Measurements from ENCODE around the gene PRKCZ. TPM values are rescaled to one million over a fixed set of nuclear protein-coding genes. Genes with fewer than 3 reads are reported as not detected.

Gene PRKCZ
- total and polyA plus RNA-seq, 12 donors = 8.4 to 18.4 (median 14.5) TPM

- TF ChIP-seq CTCF (IDR thresholded peaks at IDR 0.05) = no peak
- Histone ChIP-seq H3K27ac (no peak overlapping the region), H3K27me3 (no peaks in the 10 kb centered on the region), H3K4me3 (no peak overlapping the region), H3K9me3 (no peaks in the 10 kb centered on the region), H3K36me3 (peaks cover 0 to 20% (median 0%) of the 10 kb centered on the region in 9 donors), H3K4me1 (peaks cover 7 to 22% (median 15%) of the 10 kb centered on the region in 9 donors)
- no peak for DNase-seq
- WGBS, 2 donors = 94% methylated on average over 38 of the region's 38 CpGs
- intact Hi-C loops (cut with DNase I) = loop anchor here in 1 of 10 donors (10.0 kb wide), 1 partner anchor 51 kb away; no protein-coding TSS in a partner anchor
- no peak for ATAC-seq
Observed at GRCh38 chr1:2185880-2186855, 136.0 kb downstream of the PRKCZ start.

GRCh38 chr1:2186901-2187300, 136.7 kb downstream of the PRKCZ start:
- DNase-seq (no peak), ATAC-seq (no peak)
- intact Hi-C loops (cut with DNase I) = loop anchor here in 1 of 10 donors (10.0 kb wide), 1 partner anchor 52 kb away; no protein-coding TSS in a partner anchor

GRCh38 chr1:2187619-2188018, 137.4 kb downstream of the PRKCZ start:
- H3K27me3 ChIP-seq = no peaks in the 10 kb centered on the region
- no peak overlapping the region for H3K27ac ChIP-seq
- no peak for TF ChIP-seq CTCF (IDR thresholded peaks at IDR 0.05)
- H3K36me3 ChIP-seq = peaks cover 0 to 20% (median 0%) of the 10 kb centered on the region in 9 donors
- no peak overlapping the region for H3K4me3 ChIP-seq
- ATAC-seq (no peak), DNase-seq (no peak)
- H3K4me1 ChIP-seq = peaks cover 14 to 36% (median 27%) of the 10 kb centered on the region in 9 donors
- no peaks in the 10 kb centered on the region for H3K9me3 ChIP-seq
- intact Hi-C loops (cut with DNase I) = loop anchor here in 1 of 10 donors (10.0 kb wide), 1 partner anchor 53 kb away; no protein-coding TSS in a partner anchor
- WGBS, 2 donors = 73 to 84% methylated on average over 13 of the region's 13 CpGs

More at GRCh38 chr1:2186901-2187300, 136.7 kb downstream of the PRKCZ start:
- Histone ChIP-seq H3K4me3 (no peak overlapping the region), H3K27ac (no peak overlapping the region), H3K36me3 (peaks cover 0 to 20% (median 0%) of the 10 kb centered on the region in 9 donors), H3K27me3 (no peaks in the 10 kb centered on the region), H3K4me1 (peaks cover 10 to 29% (median 21%) of the 10 kb centered on the region in 9 donors), H3K9me3 (no peaks in the 10 kb centered on the region)
- 91% methylated on average over 9 of the region's 9 CpGs for WGBS, 2 donors
- TF ChIP-seq CTCF (IDR thresholded peaks at IDR 0.05) = no peak

GRCh38 chr1:2188336-2188735, 138.1 kb downstream of the PRKCZ start:
- WGBS, 2 donors = 93 to 94% methylated on average over 16 of the region's 16 CpGs
- TF ChIP-seq CTCF (IDR thresholded peaks at IDR 0.05) = no peak
- Histone ChIP-seq H3K4me1 (peaks cover 15 to 43% (median 34%) of the 10 kb centered on the region in 9 donors), H3K27me3 (no peaks in the 10 kb centered on the region), H3K27ac (no peak overlapping the region), H3K36me3 (peaks cover 0 to 20% (median 0%) of the 10 kb centered on the region in 9 donors), H3K4me3 (no peak overlapping the region), H3K9me3 (no peaks in the 10 kb centered on the region)
- DNase-seq (no peak), ATAC-seq (no peak)
- intact Hi-C loops (cut with DNase I) = loop anchor here in 1 of 10 donors (10.0 kb wide), 1 partner anchor 54 kb away; no protein-coding TSS in a partner anchor
